ENCODE results near the gene LARGE2.

DNA sequence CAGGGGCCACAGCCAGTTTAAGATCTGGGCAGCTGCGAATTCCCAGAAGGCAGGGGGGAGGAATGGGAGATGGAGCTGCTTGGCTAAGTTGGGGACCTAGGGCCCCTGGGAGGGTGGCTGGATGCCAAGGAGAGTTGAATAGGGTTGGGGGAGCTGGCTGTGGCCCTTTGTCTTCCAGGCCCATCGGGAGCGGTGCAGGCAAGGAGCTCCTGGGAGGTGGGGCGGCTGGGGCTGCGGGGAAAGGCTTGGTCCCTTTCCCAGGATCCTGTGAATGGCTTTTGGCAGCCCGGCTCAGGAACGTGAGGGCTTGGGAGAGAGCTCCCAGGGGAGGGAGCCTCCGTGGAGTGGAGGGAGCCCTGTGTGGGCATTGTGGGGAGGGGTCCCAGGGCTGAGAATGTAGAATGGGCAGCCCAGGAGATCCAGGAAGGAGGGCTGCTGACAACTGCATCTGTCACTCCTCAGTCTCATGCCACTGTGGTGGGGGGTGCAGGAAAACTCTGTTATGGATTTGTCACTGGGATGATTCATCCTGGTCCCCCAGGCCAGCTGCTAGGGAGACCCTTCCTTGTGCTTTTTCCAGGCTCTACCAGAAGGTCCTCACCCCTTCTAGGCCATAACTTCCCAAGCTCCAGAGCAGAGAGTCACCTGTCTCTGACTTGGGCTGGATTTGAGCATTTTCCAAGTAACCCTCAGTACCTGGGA, 21.4 kb upstream of the LARGE2 start:
- TF ChIP-seq, protein P1, sequence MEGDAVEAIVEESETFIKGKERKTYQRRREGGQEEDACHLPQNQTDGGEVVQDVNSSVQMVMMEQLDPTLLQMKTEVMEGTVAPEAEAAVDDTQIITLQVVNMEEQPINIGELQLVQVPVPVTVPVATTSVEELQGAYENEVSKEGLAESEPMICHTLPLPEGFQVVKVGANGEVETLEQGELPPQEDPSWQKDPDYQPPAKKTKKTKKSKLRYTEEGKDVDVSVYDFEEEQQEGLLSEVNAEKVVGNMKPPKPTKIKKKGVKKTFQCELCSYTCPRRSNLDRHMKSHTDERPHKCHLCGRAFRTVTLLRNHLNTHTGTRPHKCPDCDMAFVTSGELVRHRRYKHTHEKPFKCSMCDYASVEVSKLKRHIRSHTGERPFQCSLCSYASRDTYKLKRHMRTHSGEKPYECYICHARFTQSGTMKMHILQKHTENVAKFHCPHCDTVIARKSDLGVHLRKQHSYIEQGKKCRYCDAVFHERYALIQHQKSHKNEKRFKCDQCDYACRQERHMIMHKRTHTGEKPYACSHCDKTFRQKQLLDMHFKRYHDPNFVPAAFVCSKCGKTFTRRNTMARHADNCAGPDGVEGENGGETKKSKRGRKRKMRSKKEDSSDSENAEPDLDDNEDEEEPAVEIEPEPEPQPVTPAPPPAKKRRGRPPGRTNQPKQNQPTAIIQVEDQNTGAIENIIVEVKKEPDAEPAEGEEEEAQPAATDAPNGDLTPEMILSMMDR (IDR thresholded peaks at IDR 0.05 in 8 of 11, conservative IDR thresholded peaks at IDR 0.05 in 3 of 11): no peak
- no peak for TF ChIP-seq POLR2A (IDR thresholded peaks at IDR 0.05)
